GM12865 (cell line): Measurements from ENCODE around the gene GSDMA.

Experiments
- DNase-seq: peaks from one replicate; pipeline ENCODE4 v3.0.0; 2010; ENCODE audit warnings: low read depth
- H3K4me3 ChIP-seq: 2 replicates; pipeline ENCODE4 v1.5.1; 2011; ENCODE audit warnings: mild to moderate bottlenecking, low read depth, low read length, control low read depth
- CTCF ChIP-seq: IDR thresholded peaks from 2 replicates; pipeline ENCODE4 v1.5.1; 2011; ENCODE audit warnings: low read length, control low read depth, low read depth, inconsistent platforms; ENCODE audit not compliant: insufficient read depth; ENCODE audit errors: missing control alignments

Gene GSDMA

GRCh38 chr17:40022497-40022896 is 59.7 kb downstream of the GSDMA start:
- no peak for TF ChIP-seq CTCF
- DNase-seq: no peak
- no peak overlapping the region for H3K4me3 ChIP-seq

GRCh38 chr17:40022961-40023541 is 60.2 kb downstream of the GSDMA start:
- no peak for DNase-seq
- H3K4me3 ChIP-seq: no peak overlapping the region
- no peak for TF ChIP-seq CTCF

GRCh38 chr17:40023590-40024292 is 60.9 kb downstream of the GSDMA start:
- DNase-seq: no peak
- H3K4me3 ChIP-seq: no peak overlapping the region
- no peak for TF ChIP-seq CTCF

GRCh38 chr17:40024901-40025300 is 62.1 kb downstream of the GSDMA start:
- TF ChIP-seq CTCF: no peak
- DNase-seq: no peak
- H3K4me3 ChIP-seq: no peak overlapping the region

- no peak for TF ChIP-seq CTCF
- H3K4me3 ChIP-seq: no peak overlapping the region
- DNase-seq: no peak
Measured at GRCh38 chr17:40025559-40025958, 62.8 kb downstream of the GSDMA start.

- no peak for DNase-seq
- H3K4me3 ChIP-seq: no peak overlapping the region
- no peak for TF ChIP-seq CTCF
Measured at GRCh38 chr17:40025991-40026815, 63.4 kb downstream of the GSDMA start.
